CD4-positive, alpha-beta T cell treated with Interleukin-4 for 1 hour (primary cell): ENCODE data around the gene RPP30.

Experiments used
- DNase-seq, 2 donors: peaks; one replicate each; pipeline ENCODE4 v3.0.0-alpha.2; 2020 to 2022

RPP30 gene

GRCh38 chr10:90871766-90872647, at the start of gene RPP30:
RPP30 (plus strand) TSS chr10:90871974; CDS start chr10:90871987, 13 bp downstream.
- peak; percentile 82 to 83 for DNase-seq

GRCh38 chr10:90822508-90822907, 49.3 kb upstream of the RPP30 start:
- DNase-seq: no peak

GRCh38 chr10:90832111-90832510, 39.7 kb upstream of the RPP30 start:
- no peak for DNase-seq

GRCh38 chr10:90834326-90834725, 37.4 kb upstream of the RPP30 start:
- no peak for DNase-seq

- no peak for DNase-seq
Measured at GRCh38 chr10:90837486-90837885, 34.3 kb upstream of the RPP30 start.

GRCh38 chr10:90842725-90843124, 29.0 kb upstream of the RPP30 start:
- no peak for DNase-seq

GRCh38 chr10:90845726-90846125, 26.0 kb upstream of the RPP30 start:
- no peak for DNase-seq

- DNase-seq: no peak
Measured at GRCh38 chr10:90846746-90847145, 25.0 kb upstream of the RPP30 start.

- DNase-seq: no peak
Measured at GRCh38 chr10:90847436-90847835, 24.3 kb upstream of the RPP30 start.

- no peak for DNase-seq
Measured at GRCh38 chr10:90849956-90850749, 21.6 kb upstream of the RPP30 start.

- DNase-seq: no peak
Measured at GRCh38 chr10:90855126-90855525, 16.6 kb upstream of the RPP30 start.

GRCh38 chr10:90856261-90856660, 15.5 kb upstream of the RPP30 start:
- DNase-seq: no peak

- DNase-seq: no peak
Measured at GRCh38 chr10:90856964-90857634, 14.7 kb upstream of the RPP30 start.

GRCh38 chr10:90857635-90858460, 13.9 kb upstream of the RPP30 start, which contains the start of gene HTR7:
HTR7 (minus strand) TSS chr10:90858039; CDS start chr10:90857671, 368 bp downstream.
- DNase-seq: peak; percentile 51 to 61

GRCh38 chr10:90858461-90858968, 13.3 kb upstream of the RPP30 start:
- no peak for DNase-seq

GRCh38 chr10:90859321-90859751, 12.4 kb upstream of the RPP30 start:
- DNase-seq: no peak

GRCh38 chr10:90860790-90861189, 11.0 kb upstream of the RPP30 start:
- DNase-seq: no peak

- DNase-seq: peak in 1 of 2 donors; percentile 29
Measured at GRCh38 chr10:90862908-90863514, 8.8 kb upstream of the RPP30 start.

- DNase-seq: peak in 1 of 2 donors; percentile 24
Measured at GRCh38 chr10:90865401-90865800, 6.4 kb upstream of the RPP30 start.

- no peak for DNase-seq
Measured at GRCh38 chr10:90866050-90866598, 5.7 kb upstream of the RPP30 start.

GRCh38 chr10:90871279-90871765, 452 bp upstream of the RPP30 start:
- DNase-seq: peak; percentile 49 to 62
